ENCODE data around the gene MED25.

Gene MED25

GRCh38 chr19:49799271-49799797, 18.8 kb upstream of the MED25 start:
- DNase-seq, result no peak

GRCh38 chr19:49799798-49800376, 18.2 kb upstream of the MED25 start:
- no peak for DNase-seq

- no peak for DNase-seq
Measured at GRCh38 chr19:49800771-49801170, 17.3 kb upstream of the MED25 start.

GRCh38 chr19:49801401-49801888, 16.6 kb upstream of the MED25 start:
- DNase-seq, result no peak

- peak; percentile 46 for DNase-seq
Measured at GRCh38 chr19:49801966-49802661, 16.0 kb upstream of the MED25 start.

GRCh38 chr19:49802836-49803528, 15.1 kb upstream of the MED25 start:
- DNase-seq, result no peak

GRCh38 chr19:49803529-49803856, 14.6 kb upstream of the MED25 start:
- DNase-seq, result no peak

- DNase-seq, result no peak
Measured at GRCh38 chr19:49805822-49806619, 12.1 kb upstream of the MED25 start.

- DNase-seq, result no peak
Measured at GRCh38 chr19:49806620-49806959, 11.5 kb upstream of the MED25 start.

GRCh38 chr19:49807058-49807903, 10.8 kb upstream of the MED25 start:
- no peak for DNase-seq

- DNase-seq, result no peak
Measured at GRCh38 chr19:49807904-49808675, 10.0 kb upstream of the MED25 start.

- peak; percentile 63 for DNase-seq
Measured at GRCh38 chr19:49808711-49809159, 9.4 kb upstream of the MED25 start.

GRCh38 chr19:49809160-49809940, 8.7 kb upstream of the MED25 start:
- no peak for DNase-seq

GRCh38 chr19:49809941-49810389, 8.1 kb upstream of the MED25 start:
- DNase-seq, result no peak

- DNase-seq, result no peak
Measured at GRCh38 chr19:49811328-49811727, 6.8 kb upstream of the MED25 start.

GRCh38 chr19:49812452-49812996, 5.6 kb upstream of the MED25 start:
- no peak for DNase-seq

- peak; percentile 88 for DNase-seq
Measured at GRCh38 chr19:49812997-49813861, 4.9 kb upstream of the MED25 start, which contains the start of gene FUZ. TSS of gene FUZ (minus strand) at chr19:49813292. CDS start at chr19:49813106, 186 bp downstream.

- DNase-seq, result no peak
Measured at GRCh38 chr19:49814010-49814409, 4.1 kb upstream of the MED25 start.

GRCh38 chr19:49816590-49816989, 1.5 kb upstream of the MED25 start:
- no peak for DNase-seq

Data from NCI-H2107 (cell line).